AG20443 (cell line): ENCODE measurements around the gene HSPA5.
A peak's percentile ranks its signal among the peaks of the same experiment; 100 is the strongest.
"Not testable (repeated sequence)": the region's sequence is repeated elsewhere in the genome, so short reads cannot be mapped to it uniquely, and the experiment has no call there.

Source experiments
- DNase-seq: peaks from one replicate; pipeline ENCODE4 v3.0.0; 2012; ENCODE audit warnings: low spot score, mixed read lengths

HSPA5 gene

DNA sequence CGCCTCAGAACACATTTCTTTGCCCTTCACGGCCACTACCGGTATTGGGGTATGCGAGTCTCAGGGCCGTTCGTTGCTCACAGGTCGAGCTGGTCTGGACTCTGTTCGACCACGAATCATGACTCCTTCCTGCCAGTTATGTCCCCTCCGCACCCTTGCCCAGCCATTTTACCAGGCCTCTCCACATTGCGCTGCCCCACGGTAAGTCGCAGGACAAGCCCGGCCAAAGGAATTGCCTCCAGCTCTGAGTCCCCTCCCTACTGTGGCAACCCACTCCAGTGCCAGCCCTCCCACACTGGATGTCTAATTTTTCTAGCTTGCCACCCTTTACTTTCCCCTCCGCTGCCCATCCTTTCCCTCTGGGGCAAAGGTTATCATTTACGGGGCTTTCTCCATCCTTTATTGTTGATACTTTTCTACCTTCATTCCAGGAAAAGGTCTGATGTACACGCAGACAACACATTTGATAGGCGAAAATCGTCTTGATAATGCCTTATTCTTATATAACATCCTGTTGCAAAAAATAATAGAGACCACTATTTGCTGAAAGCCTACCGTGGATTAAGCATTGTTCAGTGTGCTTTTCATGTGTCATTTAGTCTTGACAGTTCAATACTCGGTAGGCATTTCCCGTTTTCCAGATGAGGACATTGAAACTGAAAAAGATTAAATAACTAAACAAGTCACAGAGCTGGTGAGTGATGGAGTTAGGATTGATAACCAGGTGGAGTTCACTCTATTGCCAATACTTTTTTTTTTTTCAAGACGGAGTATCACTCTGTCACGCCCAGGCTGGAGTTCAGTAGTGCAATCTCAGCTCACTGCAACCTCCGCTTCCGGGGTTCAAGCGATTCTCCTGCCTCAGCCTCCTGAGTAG, 958 bp upstream of the HSPA5 start:
- DNase-seq = peak; percentile 30

GRCh38 chr9:125240649-125240999, 519 bp downstream of the HSPA5 start:
- DNase-seq = peak; percentile 24

DNA sequence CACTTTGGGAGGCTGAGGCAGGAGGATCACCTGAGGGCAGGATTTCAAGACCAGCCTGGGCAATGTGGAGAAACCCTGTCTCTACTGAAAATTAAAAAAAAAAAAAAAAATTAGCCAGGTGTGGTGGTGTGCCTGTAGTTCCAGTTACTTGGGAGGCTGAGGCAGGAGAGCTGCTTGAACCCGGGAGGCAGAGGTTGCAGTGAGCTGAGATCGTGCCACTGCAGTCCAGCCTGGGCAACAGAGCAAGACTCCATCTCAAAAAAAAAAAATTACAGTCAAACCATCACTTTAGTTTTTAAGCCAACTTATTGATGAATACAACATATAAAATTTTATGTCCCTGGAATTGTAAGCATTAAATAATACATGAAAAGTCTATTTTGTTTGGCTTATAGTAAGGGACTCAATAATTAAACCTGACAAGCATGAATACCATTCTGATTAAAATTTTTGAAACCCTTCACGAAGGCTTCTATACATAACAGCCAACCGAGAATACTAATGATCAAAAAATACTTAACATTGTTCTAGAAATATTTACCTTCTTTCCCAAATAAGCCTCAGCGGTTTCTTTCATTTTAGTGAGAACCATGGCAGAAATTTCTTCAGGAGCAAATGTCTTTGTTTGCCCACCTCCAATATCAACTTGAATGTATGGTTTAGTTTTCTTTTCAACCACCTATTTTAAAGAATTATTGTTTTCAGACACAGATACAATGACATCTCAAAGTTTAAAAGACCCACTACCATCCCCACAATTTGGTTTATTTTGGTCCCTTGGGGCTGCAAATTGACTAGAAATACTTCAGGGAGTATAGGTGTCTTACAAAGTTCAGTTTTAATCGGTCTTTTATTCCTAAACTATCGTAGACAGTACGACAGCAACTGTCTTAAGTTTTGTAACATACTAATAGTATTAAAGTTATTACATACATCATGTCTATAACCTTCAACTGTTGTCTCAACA, 1.2 kb downstream of the HSPA5 start:
- no peak for DNase-seq

- DNase-seq = no peak
These were observed 2.2 kb downstream of the HSPA5 start for GRCh38 chr9:125238915-125239446.

- no peak for DNase-seq
These were observed 2.8 kb downstream of the HSPA5 start for GRCh38 chr9:125238127-125238914.

DNA sequence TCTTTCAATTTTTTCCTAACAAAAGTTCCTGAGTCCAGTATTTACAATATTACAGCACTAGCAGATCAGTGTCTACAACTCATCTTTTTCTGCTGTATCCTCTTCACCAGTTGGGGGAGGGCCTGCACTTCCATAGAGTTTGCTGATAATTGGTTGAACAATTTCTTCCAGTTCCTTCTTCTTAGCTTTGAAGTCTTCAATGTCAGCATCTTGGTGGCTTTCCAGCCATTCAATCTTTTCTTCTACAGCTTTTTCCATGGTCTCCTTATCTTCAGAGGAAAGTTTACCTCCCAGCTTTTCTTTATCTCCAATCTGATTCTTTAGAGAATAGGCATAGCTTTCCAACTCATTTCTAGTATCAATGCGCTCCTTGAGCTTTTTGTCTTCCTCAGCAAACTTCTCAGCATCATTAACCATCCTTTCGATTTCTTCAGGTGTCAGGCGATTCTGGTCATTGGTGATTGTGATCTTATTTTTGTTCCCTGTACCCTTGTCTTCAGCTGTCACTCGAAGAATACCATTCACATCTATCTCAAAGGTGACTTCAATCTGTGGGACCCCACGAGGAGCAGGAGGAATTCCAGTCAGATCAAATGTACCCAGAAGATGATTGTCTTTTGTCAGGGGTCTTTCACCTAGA, 4.5 kb downstream of the HSPA5 start:
- not testable (repeated sequence) for DNase-seq

GRCh38 chr9:125235804-125236519, 5.2 kb downstream of the HSPA5 start:
- no peak for DNase-seq

GRCh38 chr9:125234099-125234498, 7.0 kb downstream of the HSPA5 start:
- not testable (repeated sequence) for DNase-seq

- peak; percentile 87 for DNase-seq
These were observed 7.5 kb downstream of the HSPA5 start for GRCh38 chr9:125233678-125234077.

DNA sequence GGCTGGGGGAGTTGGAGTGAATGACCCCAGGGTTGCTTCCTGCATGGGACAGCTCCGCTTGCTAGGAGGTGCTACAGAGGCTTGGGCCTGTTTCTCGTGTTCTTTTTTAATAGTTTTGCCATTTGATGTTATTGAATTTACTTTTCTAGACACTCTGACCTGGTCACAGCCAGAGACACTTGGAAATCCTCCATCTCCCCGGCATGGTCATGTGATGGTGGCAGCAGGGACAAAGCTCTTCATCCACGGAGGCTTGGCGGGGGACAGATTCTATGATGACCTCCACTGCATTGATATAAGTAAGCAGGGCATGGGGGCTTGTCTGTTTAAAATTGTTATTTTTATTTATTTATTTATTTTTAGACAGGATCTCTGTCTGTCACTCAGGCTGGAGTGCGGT, 13.4 kb downstream of the HSPA5 start:
- DNase-seq = no peak

DNA sequence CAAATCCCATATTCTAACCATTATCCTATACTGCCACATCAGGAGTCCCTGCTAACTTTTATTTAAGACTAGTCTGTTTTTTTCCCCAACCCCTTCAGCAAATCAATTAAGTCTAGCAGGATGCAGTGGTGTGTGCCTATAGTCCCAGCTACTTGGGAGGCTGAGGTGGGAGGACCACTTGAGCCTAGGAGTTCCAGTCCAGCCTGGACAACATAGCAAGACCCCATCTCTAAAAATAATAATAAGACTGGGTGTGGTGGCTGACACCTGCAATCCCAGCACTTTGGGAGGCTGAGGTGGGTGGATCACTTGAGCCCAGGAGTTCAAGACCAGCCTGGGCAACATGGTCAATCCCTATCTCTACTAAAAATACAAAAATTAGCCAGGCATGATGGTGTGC, 16.3 kb downstream of the HSPA5 start:
- not testable (repeated sequence) for DNase-seq

DNA sequence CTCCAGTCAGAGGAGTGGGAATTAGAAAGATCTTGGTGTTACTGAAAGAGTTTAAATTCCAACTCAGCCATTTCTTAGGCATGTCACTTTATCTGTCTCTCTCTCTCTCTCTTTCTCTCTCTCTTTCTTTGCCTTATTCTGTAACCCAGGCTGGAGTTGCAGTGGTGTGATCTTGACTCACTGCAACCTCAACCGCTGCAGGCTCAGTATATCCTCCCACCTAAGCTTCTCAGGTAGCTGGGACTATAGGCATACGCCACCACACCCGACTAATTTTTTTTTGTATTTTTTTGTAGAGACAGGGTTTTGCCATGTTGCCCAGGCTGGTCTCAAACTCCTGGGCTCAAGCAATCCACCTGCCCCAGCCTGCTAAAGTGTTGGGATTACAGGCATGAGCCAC, 22.5 kb downstream of the HSPA5 start:
- no peak for DNase-seq

DNA sequence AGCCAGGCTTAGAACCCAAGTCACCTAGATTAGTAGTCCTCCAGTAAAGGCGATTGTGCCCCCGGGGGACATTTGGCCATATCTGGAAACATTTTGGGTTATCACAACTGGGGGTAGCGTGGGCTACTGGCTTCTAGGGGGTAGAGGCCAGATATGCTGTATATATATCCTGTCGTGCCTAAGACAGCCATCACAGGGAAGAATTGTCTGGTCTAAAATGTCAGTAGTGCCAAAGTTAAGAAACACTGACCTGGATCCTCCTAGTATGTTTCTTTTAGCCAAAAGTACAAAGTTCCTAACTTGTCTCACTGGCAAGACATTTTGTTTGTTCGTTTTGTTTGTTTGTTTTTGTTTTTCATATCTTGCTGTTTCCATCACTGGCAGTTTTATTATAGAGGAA, 27.0 kb downstream of the HSPA5 start:
- no peak for DNase-seq

- DNase-seq = no peak
These were observed 36.7 kb downstream of the HSPA5 start for GRCh38 chr9:125204477-125204876.

- peak; percentile 20 for DNase-seq
These were observed 38.1 kb downstream of the HSPA5 start for GRCh38 chr9:125202846-125203618.

DNA sequence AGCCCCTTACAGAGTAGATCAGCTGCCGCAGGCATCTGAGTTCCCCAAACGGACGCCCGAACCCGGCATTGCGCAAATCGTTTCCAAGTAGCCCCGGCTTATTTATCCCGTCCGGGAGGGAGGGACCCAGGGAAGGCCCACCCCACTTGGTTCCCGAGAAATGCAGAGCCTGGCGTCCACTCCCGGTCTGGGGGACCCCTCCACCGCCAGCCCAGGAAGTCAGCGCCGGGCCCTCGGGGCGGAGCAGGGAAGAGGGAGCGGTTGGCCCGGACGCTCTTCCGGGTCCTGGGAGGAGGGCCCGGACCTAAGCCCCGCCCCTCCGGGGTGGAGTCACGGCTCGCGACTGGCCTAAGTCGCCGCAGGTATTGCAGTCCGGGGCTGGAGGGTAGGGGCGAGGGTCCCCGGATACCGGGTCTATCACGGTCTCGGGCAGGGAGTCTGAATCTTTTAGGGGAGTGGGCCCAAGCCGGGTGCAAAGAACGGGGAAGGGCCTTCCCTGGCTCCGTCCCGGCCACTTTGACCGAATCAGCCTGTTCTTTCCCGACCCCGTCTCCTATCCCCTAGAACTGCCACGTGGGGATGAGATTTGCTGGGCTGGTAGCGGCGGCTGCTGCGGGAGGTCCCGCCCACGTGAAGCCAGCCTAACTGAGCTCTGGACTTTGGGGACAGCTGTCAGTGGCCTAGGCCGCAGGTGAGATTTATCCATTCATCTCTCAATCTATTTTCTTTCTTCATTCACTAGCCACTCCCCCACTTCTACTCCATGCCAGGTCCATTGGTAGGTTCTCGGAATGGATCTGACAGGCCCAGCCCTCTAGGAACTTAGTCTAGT, 40.7 kb downstream of the HSPA5 start, which contains the start of gene RABEPK:
TSS of gene RABEPK (plus strand) at position 327 of the 832 bp plus-strand sequence. CDS start 2,472 bp downstream, outside the sequence.
- peak; percentile 98 for DNase-seq

- DNase-seq = not testable (repeated sequence)
These were observed 45.6 kb downstream of the HSPA5 start for GRCh38 chr9:125195591-125195990.

GRCh38 chr9:125194466-125194865, 46.7 kb downstream of the HSPA5 start:
- not testable (repeated sequence) for DNase-seq

DNA sequence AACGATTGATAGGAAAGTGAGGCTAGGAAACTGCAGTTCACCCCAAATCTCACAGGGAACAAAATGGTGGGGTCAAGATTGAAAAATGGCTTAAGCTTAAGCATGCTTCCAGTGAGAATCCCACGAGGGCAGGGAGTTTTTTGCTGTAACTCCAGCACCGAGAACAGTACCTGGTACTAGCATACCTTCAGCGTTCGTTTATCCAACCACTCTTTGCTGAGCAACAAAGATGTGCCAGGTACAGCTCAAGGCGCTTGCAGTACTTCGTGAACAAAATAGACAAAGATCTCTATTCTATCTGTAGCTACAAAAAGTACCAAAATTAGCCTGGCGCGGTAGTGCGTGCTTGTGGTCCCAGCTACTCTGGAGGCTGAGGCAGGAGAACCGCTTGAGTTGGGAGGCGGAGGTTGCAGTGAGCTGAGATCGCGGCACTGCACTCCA, 50.8 kb downstream of the HSPA5 start:
- DNase-seq = no peak
